SK-MEL-5 (cell line): ENCODE measurements around the gene PXK. TPM values are rescaled to one million over a fixed set of nuclear protein-coding genes. Genes with fewer than 3 reads are reported as not detected.
A peak's percentile ranks its signal among the peaks of the same experiment; 100 is the strongest.
"Not testable (repeated sequence)": the region's sequence is repeated elsewhere in the genome, so short reads cannot be mapped to it uniquely, and the experiment has no call there.

Experiments
- DNase-seq: peaks from one replicate; pipeline ENCODE4 v3.0.0-alpha.2; 2016; ENCODE audit warnings: low read depth, low spot score
- in situ Hi-C: cut with HindIII; loops from 2 replicates; pipeline ENCODE4 v1.10.0; 2016; ENCODE audit warnings: low sequenced_read_pairs, high pct_unique_total_duplicates, low pct_unique_long_range_greater_than_20kb
- polyA plus RNA-seq, 2 experiments: library from polyadenylated mRNA; depleted of rRNA; stranded (reverse); fragments of >200 nt; gene quantifications; 2 replicates each; pipeline ENCODE4 v1.2.3, GENCODE V29; 2015
- total RNA-seq: library from RNA; depleted of rRNA; stranded (reverse); fragments of >200 nt; shearing (Covaris generic); gene quantifications from 2 replicates; pipeline ENCODE4 v1.2.3, GENCODE V29; 2014; rRNA removed

Gene PXK
- total RNA-seq = 42.0 and 45.8 TPM in 2 replicates
- polyA plus RNA-seq (2015; cell fraction: cytosol; rRNA removed) = 37.3 and 42.9 TPM in 2 replicates
- 34.2 and 46.6 TPM in 2 replicates for polyA plus RNA-seq (2015; cell fraction: nucleus; rRNA removed)

DNA sequence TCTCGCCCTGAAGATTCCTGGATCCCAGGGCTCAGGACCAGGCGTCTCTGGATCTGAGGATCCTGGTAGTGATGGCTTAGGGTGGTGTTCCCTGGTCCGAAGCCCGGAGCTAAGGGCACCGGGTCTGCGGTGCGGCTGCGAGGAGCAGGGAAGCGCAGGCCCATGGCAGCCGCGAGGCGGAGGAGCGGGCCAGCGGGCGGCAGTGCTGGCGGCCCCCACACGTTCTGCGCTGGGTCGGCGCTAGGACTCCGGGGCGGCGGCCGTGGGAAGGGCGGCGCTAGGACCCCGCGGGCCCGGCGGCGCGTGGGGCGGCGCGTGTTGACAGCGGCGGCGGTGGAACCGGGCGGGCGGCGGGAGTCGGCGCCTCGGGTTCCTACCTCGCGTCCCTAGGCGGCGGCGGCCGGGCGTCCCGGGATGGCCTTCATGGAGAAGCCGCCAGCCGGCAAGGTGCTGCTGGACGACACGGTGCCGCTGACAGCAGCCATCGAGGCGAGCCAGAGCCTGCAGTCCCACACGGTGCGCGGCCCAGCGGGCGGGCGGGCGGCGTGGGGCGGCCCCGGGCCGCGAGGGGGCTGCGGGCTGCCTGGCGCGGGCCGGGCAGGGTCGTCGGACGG lies at the start of gene PXK:
TSS of gene PXK (plus strand) at position 318 of the 614 bp plus-strand sequence. CDS start at position 415, 97 bp downstream.
- in situ Hi-C loops = no loop called here

DNA sequence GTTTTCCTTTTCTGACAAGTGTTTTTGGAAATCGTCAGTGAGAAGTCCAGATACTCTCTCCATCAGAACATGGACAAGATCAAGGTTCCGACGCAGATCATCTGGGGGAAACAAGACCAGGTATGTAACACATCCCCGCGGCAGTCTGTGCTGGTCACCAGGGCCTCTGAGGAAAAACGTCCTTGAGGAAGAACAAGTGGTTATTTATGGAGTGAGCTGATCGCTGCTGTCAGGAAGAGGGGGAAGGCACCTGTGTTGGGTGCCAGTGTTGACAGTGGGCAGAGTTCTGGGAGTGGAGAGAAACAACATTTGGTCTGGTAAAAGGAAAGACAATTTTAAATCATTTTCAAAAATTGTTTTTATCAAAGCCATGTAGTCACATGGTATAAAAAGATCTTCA lies 47.4 kb upstream of the PXK start:
- in situ Hi-C loops = no loop called here
- no peak for DNase-seq

More for the DNA sequence above, at the start of gene PXK:
- peak; percentile 70 for DNase-seq

DNA sequence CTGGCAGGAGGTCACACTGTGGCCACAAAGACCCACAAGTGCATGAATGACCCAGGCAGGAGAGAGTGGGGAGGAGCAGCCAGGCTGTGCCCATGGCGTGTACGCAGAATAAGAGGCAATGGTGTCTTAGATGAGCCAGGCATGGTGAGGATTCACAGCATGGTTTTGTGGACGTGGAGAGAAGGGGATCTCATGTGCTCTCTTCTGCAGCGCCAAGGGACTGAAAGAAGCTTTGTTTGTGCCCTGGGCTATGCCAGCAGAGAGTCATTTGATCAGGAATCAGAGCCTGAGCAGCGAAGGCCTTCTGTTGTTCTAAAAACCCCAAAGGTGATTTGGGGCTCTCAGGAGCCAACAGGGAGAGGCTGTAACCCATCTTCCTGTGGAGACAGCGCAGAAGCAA lies 45.3 kb upstream of the PXK start:
- DNase-seq = peak; percentile 95
- in situ Hi-C loops = no loop called here

DNA sequence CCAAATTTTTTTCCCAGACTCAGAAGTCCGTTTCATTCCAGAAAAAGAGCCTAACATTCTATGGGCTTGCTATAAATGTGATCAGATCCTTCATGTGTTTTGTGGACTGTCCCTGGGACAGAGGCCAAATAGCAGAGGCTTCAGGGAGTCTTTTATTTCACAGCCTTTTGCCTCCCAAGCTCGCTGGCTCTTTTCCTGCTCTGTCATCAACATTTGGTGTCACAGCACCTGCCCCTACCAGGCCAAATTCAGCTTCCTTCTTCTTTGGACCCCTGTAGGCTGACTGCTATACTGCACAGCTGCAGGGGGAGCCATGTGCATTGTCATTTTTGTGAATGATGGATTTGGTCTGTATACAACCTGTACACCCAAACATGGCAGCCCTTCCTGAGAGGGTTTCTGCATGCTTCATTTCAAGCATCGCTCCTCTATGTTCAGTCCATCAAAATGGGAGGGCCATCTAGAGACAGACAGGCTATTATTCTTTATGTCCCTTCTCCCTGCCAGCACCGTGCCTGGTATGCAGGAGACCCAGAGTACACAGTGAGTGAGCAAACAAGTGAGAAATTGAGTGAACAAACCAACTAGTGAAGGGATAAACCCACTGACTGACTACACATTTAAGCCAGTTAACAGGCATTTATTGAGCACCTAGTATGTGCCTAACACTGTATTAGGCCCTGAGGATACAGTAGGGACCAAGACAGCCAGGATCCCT lies 44.5 kb upstream of the PXK start:
- in situ Hi-C loops = no loop called here

DNA sequence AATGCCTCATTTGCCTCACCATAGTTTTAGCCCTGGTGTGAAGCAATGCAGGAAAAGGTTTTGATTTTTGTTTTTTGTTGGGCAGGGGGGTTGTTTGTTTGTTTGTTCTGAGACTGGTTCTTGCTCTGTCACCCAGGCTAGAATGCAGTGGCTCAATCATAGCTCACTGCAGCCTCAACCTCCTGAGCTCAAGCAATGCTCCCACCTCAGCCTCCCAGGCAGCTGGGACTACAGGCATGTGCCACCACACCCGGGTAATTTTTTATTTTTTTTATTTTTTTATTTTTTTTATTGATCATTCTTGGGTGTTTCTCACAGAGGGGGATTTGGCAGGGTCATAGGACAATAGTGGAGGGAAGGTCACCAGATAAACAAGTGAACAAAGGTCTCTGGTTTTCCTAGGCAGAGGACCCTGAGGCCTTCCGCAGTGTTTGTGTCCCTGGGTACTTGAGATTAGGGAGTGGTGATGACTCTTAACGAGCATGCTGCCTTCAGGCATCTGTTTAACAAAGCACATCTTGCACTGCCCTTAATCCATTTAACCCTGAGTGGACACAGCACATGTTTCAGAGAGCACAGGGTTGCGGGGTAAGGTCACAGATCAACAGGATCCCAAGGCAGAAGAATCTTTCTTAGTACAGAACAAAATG lies 43.6 kb upstream of the PXK start:
- DNase-seq, in situ Hi-C loops: not testable (repeated sequence)

More for the DNA sequence above, 44.5 kb upstream of the PXK start:
- DNase-seq = peak; percentile 52

DNA sequence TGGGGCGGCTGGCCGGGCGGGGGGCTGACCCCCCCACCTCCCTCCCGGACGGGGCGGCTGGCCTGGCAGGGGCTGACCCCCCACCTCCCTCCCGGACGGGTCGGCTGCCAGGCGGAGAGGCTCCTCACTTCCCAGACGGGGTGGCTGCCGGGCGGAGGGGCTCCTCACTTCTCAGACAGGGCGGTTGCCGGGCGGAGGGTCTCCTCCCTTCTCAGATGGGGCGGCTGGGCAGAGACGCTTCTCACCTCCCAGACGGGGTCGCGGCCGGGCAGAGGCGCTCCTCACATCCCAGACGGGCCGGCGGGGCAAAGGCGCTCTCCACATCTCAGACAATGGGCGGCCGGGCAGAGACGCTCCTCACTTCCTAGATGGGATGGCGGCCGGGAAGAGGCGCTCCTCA lies 42.2 kb upstream of the PXK start:
- in situ Hi-C loops, DNase-seq: not testable (repeated sequence)

DNA sequence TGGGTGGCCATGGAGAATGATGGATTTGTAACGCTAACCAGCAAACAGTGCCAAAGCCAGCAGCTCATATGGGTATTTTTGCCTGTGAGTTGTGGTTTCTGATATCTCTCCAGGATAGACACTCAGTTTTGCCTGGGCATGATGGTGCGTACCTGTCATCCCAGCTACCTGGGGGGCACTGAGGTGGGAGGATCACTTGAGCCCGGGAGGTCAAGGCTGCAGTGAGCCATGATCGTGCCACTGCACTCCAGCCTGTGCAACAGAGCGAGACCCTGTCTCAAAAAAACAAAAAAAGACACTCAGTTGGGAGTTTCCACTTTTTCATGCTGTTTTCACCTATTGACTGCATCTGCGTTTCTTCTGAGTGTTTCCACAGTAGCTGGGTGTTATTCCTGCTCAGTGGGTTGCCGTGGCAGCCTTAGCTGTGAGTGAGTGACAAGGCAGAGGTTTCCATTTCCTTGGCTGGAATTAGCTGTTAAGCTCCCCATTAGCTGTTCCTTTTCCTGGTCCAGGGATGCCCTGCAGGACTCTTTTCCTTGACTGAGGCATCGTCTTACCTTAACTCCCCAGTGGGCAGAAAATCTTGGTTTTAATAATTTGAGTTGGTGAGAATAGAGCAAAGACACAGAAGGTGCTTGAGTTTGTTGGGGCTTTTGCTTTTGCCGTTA lies 40.9 kb upstream of the PXK start:
- in situ Hi-C loops = no loop called here

DNA sequence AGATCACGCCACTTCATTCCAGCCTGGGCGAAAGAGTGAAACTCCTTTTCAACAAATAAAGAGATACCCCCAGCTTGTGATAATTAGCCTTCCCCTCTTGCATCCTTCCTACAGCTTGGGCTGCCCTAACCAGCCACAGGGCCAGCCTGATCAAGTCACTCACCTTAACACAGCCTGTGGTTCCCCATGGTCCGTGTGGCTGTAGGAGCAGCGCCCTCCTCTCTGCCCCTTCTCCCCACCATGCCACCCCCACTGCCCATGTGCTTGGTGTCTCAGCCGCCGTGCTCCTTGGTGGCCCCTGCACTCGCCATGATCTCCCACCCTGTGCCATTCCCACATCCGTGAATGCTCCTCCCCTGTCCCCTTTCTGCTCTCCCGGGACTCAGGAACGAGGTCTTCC lies 39.8 kb upstream of the PXK start:
- in situ Hi-C loops = no loop called here
- no peak for DNase-seq

More for the DNA sequence above, 40.9 kb upstream of the PXK start:
- DNase-seq = no peak

DNA sequence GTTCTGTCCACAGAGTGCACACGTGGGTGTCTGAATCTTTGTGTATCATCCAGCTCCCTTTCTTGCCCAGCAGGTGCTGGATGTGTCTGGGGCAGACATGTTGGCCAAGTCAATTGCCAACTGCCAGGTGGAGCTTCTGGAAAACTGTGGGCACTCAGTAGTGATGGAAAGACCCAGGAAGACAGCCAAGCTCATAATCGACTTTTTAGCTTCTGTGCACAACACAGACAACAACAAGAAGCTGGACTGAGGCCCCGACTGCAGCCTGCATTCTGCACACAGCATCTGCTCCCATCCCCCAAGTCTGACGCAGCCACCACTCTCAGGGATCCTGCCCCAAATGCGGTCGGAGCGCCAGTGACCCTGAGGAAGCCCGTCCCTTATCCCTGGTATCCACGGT lies 39.2 kb upstream of the PXK start:
- in situ Hi-C loops = no loop called here
- DNase-seq = no peak

DNA sequence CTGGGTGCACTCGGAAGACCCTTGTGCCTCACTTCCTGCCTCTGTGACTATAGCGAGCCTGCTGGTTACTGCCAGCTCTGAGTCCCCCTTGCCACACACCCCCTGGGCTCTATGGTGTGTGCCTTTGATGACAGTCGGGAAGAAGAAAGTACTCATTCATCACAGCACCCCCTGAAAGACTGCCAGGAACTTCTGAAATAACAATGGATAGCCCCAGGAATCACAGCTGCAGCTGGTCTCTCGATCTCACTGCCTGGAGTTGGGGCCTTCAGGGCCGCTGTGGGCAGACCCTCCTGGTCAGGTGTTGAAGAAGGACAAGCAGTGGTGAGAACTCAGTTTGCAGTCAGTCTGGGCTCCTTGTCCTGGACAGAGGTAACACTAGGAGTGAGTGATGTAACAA lies 36.4 kb upstream of the PXK start:
- in situ Hi-C loops = no loop called here
- peak; percentile 60 for DNase-seq

DNA sequence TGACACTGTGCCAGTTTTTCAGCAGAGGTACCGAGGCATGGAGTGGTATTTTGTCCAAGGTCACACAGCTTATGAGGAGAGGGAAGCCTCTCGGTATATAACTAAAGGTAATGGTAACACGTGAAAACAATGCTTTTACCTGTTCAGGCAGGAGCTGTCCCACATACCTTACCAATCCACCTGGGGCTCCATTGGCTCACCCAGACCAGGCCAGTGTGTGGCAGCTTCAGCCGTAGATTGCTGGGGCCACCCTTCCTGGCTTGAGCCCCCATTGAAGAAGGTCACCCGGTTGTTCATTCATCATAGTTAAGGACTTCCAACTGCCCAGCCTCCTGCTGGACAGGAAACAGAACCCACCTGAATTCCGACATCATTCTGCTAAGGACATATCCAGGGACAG lies 35.8 kb upstream of the PXK start:
- in situ Hi-C loops = no loop called here
- DNase-seq = no peak

DNA sequence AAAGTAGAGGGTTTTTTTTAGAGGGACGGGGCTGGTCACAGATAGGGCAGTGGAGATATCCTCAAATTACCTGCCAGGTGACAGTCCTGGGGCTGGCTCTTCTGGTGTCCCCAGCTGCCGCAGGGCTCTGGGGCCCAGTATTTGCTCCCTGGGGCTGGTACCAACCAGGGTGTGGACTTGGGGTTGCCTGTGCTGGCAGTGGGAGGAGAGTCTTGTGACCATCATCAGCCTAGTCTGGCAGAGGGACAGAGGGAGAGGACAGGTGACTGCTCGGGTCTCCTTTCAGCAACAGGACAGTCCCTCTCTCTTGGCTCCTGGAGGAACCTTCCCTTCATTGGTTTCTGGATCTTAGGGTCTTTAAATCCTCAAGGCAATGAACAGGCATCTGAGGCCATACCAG lies 34.5 kb upstream of the PXK start:
- in situ Hi-C loops = no loop called here
- DNase-seq = no peak

DNA sequence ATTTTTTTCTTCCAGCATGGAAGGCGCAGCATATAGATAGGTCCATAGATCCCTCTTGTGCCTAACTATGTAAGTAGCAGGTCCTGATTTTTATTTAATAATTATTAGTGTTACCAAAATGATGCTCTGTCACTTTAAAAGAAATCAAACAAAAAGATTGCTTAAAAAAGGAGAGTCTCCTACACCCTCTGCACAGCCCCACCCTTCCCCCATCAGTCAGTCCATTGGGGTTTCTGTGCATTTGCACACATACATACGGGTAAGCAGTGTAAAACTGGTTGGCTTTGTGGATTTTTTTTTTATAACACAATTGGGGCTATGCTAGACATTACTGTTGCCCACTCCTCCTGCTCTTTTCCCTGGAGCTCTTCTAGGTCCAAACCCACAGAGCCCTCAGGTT lies 33.6 kb upstream of the PXK start:
- in situ Hi-C loops = no loop called here
- no peak for DNase-seq

DNA sequence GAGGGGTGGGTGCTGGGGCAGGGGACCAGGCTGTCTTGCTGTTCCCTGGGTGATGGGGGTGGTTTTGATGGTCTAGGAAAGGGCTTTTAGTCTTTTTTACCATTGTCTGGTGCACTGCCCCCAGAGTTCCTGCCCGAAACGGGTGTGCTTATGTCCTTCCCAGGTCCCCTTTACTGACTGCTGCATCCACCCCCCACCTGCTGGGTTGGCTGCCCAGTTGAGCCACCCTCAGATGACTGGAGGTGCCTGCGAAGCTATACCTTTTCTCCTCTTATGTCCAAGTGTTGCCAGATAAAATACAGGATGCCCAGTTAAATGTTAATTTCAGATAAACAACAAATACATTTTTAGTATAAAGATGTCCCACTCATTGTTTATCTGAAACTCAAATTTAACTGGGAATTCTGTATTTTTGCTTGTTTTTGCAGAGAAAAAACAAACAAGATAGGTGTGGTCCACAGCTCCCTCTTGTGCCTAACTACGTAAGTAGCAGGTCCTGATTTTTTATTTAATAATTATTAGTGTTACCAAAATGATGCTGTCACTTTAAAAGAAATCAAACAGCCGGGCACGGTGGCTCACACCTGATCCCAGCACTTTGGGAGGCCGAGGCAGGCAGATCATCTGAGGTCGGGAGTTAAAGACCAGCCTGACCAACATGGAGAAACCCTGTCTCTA lies 32.7 kb upstream of the PXK start:
- peak; percentile 54 for DNase-seq

DNA sequence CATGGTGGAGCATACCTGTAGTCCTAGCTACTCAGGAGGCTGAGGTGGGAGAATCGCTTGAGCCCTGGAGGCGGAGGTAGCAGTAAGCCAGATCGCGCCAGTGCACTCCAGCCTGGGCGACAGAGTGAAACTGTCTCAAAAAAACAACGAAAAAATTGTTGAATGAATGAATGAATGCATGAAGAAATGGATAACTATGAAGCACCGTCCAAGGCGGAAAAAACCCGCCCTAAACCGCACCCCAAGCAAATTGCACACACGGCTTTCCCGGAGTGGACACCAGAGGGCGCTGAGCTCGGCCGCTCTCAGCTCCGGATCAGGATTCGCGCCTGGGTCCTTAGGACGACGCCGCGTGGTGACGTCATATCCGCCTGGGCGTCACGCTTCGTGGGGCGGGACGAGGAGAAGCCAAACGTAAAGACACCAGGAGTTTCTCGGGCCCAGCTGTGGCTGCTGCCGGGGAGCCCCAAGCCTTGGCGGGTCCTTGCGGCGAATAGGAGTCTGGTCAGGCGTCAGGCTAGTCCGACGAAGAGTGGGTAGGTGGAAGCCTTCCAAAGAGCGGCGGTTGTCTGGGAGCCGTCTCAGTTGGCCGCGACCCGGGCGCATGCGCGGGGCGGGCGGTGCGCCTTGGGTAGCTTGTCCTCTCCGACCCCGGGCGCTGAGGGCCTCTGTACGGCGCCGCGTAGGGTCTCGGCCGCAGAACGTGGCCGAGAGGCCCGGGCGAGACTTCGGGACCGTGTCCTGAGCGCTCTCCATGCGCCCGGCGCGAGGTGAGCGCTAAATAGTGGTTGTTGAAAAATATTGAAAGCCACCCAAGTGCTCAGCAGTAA lies 26.6 kb upstream of the PXK start, which contains the start of the genes HTD2 and RPP14:
TSS of gene HTD2 (plus strand) at position 639 of the 830 bp plus-strand sequence. CDS start 11,094 bp downstream, outside the sequence.
TSS of gene RPP14 (plus strand) at position 364 of the 830 bp plus-strand sequence. CDS start 4,085 bp downstream, outside the sequence.
- DNase-seq = peak; percentile 96
- in situ Hi-C loops = no loop called here

More for the DNA sequence above, 32.7 kb upstream of the PXK start:
- in situ Hi-C loops = no loop called here

DNA sequence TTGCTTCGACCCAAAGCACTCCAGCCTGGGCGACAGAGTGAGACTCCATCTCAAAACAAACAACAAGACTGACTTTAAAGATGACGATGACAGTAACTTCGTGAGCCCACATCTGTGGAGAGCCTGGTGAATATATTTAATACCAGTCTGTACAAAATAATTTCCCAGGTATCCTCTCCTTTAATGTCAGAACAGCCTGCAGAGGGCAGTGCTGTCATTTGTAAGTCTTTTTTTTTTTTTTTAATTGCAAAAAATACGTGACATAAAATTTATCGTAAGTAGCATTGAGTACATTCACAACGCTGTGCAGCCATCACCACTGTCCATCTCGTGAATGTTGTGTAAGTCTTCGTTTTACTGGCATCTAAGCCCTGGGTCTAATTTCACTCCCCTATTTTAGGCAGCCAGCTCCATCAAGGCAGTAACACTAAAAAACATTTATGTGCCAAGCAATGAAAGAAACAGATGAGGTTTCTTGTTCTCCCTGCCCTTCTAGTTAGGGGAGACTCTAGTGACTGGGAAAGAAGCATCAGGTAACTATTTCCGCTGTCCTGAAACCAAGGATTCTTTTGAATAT lies 25.0 kb upstream of the PXK start:
- peak; percentile 66 for DNase-seq
- in situ Hi-C loops = no loop called here
